PC-9 (cell line): ENCODE measurements around the gene TTLL9.

Experiments used
- CTCF ChIP-seq: fragments of 200-600 bp; sonication (generic); conservative IDR thresholded peaks from 2 replicates; pipeline ENCODE4 v1.6.1; 2017; ENCODE audit warnings: mixed run types, antibody characterized with exemption, mild to moderate bottlenecking, moderate library complexity
- EZH2 ChIP-seq: fragments of 200-600 bp; sonication (generic); IDR thresholded peaks from 2 replicates; pipeline ENCODE4 v1.8.0; 2017; ENCODE audit warnings: antibody characterized with exemption, low read depth

GRCh38 chr20:31951203-31951529, 80.7 kb downstream of the TTLL9 start:
- no peak for TF ChIP-seq CTCF
- TF ChIP-seq EZH2: no peak
